Activated T-cell treated with anti-CD3 and anti-CD28 coated beads, Interleukin-2, amount 50 U/mL, for 4 hours (primary cell): ENCODE data around the gene GRID1. TPM values are rescaled to one million over a fixed set of nuclear protein-coding genes. Genes with fewer than 3 reads are reported as not detected.

ENCODE experiments used
- ATAC-seq, 2 donors: fragments of 200-7000 bp; cut with Tn5 transposase; one replicate each; pipeline ENCODE4 v1.10.0; 2021
- DNase-seq: peaks from one replicate; pipeline ENCODE4 v3.0.0-alpha.2; 2020
- H3K27me3 Mint-ChIP-seq: one replicate; pipeline ENCODE4 v1.8.0; 2021; ENCODE audit warnings: low read depth, mixed read lengths
- H3K36me3 Mint-ChIP-seq: one replicate; pipeline ENCODE4 v1.8.0; 2022; ENCODE audit warnings: mixed read lengths; ENCODE audit not compliant: insufficient read depth
- H3K4me1 Mint-ChIP-seq: one replicate; pipeline ENCODE4 v1.8.0; 2021; ENCODE audit warnings: low read depth, mixed read lengths
- H3K4me3 Mint-ChIP-seq: one replicate; pipeline ENCODE4 v1.8.0; 2021; ENCODE audit warnings: mild to moderate bottlenecking, moderate library complexity, mixed read lengths
- H3K9me3 Mint-ChIP-seq: one replicate; pipeline ENCODE4 v1.8.0; 2021; ENCODE audit warnings: mixed read lengths
- total RNA-seq, 3 donors: library from RNA; stranded (reverse); gene quantifications; one replicate each; pipeline ENCODE4 v1.2.1, GENCODE V29; 2021

The GRID1 gene
- total RNA-seq, 3 donors from 2014 or later: not detected

DNA sequence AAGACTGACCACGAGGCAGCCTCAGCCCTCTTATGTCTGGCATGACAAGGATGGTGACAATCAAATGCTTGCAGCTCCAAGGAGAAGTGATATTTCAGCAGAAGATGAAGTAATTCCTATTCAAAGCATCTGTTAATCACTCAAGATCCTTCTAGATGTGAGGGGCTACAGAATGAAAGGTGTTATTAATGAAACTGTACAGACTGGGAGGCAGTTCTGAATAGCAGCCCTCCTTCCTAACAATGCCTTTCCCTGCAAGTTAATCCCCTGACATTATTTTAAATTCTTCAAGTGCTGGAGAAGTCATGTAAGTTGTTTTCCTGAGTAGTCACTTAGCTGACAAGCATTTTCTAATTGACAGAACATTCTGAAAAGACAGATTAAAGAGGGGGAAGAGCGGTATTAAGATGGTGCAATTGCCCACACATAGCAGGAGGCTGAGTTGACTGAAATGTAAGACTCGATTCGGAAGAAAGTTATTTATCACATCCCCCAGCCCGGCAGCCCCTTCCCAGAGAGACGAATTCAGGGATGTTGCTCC lies 300.8 kb downstream of the GRID1 start:
- DNase-seq (no peak), ATAC-seq (no peak)
- no peaks in the 10 kb centered on the region for H3K36me3 Mint-ChIP-seq
- H3K4me3 Mint-ChIP-seq: no peak overlapping the region
- H3K27me3 Mint-ChIP-seq: peaks cover 8% of the 10 kb centered on the region
- H3K9me3 Mint-ChIP-seq: no peaks in the 10 kb centered on the region
- no peaks in the 10 kb centered on the region for H3K4me1 Mint-ChIP-seq

DNA sequence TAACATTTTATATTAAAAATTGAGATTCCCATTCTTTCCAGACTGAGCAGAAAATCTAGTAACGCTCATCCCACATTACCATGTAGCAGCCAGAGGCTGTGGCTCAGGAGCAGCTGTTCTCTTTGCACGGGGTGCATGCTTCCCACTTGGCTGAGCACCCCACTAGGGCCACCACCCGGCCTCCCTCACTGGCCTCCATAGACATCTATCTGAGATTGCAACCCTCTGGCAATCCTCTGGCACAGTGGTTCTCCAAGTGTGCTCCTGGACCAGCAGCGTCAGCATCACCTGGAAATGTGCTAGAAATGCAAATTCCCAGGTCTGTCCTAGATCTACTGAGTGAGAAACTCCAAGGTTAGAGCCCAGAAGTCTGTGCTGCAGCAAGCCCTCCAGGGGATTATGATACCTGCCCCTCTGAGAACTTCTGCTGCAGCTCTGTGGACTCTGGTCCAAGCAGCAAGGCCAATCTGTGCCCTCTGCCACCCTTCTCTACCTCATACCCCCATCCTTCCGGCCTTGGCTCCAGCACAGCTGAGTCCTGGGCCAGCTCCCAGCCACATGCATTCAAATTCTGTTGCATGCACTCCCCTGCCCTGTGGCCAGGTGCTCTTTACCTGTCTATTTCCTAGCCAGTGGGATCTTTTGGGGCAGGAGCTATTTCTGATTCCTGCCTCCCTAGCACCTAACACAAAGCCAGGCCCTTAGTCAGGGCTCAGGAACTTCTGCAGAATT lies 301.5 kb downstream of the GRID1 start:
- Mint-ChIP-seq H3K4me3 (no peak overlapping the region), H3K36me3 (no peaks in the 10 kb centered on the region), H3K4me1 (no peaks in the 10 kb centered on the region), H3K9me3 (no peaks in the 10 kb centered on the region), H3K27me3 (peaks cover 6% of the 10 kb centered on the region)
- no peak for DNase-seq
- no peak for ATAC-seq

DNA sequence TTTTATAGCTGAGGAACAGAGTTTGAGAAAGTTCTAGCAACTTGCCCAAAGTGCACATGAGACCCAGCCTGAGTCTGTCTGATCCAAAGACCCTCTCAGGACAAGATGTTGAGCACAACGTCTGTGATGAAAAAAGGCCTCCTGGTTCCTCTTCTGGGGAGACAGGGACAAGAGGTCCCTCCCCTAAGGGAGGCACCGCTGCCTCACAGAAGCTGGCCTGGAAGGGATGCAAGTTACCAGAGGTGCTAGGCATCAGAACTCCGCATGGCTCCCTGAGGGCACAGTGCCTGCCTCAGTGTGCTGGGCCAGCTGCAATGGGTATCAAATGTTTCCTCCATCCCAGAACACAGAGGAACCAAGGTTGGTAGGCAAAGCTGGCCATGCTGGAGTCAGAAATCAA lies 302.4 kb downstream of the GRID1 start:
- DNase-seq (no peak), ATAC-seq (no peak)
- no peaks in the 10 kb centered on the region for H3K36me3 Mint-ChIP-seq
- peaks cover 6% of the 10 kb centered on the region for H3K27me3 Mint-ChIP-seq
- H3K9me3 Mint-ChIP-seq: no peaks in the 10 kb centered on the region
- no peaks in the 10 kb centered on the region for H3K4me1 Mint-ChIP-seq
- H3K4me3 Mint-ChIP-seq: no peak overlapping the region

DNA sequence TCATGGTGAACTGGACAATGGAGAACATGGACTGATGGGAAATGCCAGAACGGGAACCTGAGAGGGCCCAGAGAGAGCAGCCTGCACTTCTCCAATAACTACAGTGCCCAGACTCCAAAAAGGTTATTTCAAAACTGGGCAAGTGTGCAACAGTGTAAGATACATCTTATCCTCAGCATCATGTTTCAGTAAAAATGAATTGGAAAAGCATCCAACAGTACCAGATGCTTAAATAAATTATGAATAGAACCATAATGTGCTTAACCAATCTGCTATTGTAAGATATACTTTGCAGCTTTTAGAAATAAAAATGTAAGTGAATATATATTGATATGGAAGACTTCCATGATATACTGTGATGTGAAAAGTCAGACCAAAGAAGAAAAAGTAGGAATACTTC lies 303.3 kb downstream of the GRID1 start:
- H3K27me3 Mint-ChIP-seq: peaks cover 4% of the 10 kb centered on the region
- ATAC-seq: no peak
- H3K4me3 Mint-ChIP-seq: no peak overlapping the region
- H3K4me1 Mint-ChIP-seq: no peaks in the 10 kb centered on the region
- no peak for DNase-seq
- no peaks in the 10 kb centered on the region for H3K9me3 Mint-ChIP-seq
- no peaks in the 10 kb centered on the region for H3K36me3 Mint-ChIP-seq

DNA sequence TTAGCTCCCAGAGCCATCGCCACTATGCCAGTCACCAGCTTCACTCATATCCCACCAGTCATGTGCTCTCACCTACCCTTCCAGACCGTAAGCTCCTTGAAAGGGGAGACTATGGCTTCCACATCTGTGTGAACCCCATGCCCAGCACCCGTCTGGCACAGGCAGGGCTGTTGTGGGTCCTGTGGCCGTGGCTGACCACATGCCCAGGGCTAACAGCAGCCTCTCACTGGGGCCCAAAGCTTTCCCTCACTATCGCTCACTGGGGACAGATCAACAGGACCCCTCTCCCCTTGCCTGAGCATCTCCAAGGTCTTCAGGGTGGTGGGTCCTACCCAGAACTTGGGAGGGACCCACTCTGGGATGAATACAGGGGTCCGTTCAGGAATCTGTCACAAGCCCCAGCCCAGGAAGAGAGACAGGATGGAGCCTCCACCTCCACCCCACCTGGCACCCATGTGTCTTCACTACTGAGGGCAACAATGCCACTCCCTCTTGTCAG lies 303.9 kb downstream of the GRID1 start:
- H3K36me3 Mint-ChIP-seq: no peaks in the 10 kb centered on the region
- ATAC-seq (no peak), DNase-seq (no peak)
- no peaks in the 10 kb centered on the region for H3K9me3 Mint-ChIP-seq
- peaks cover 6% of the 10 kb centered on the region for H3K27me3 Mint-ChIP-seq
- H3K4me3 Mint-ChIP-seq: no peak overlapping the region
- no peaks in the 10 kb centered on the region for H3K4me1 Mint-ChIP-seq

DNA sequence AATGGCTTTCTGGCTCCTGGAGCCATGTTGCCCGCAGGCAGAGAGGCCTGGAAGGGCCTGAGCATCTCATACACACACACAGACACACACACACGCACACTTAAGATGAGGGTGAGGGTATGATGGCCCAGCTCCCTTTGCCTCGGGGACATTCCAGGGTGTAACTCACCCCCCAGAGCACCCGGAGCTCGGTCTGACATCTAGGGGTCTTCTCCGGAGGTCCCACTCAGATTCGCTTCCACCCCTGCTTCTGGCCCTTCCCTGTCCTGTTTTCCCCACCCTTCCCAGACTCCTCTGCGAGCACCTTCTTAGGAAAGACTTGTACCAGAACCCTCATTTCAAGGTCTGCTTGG lies 304.4 kb downstream of the GRID1 start:
- H3K4me3 Mint-ChIP-seq: no peak overlapping the region
- no peaks in the 10 kb centered on the region for H3K36me3 Mint-ChIP-seq
- DNase-seq (no peak), ATAC-seq (no peak)
- no peaks in the 10 kb centered on the region for H3K9me3 Mint-ChIP-seq
- no peaks in the 10 kb centered on the region for H3K4me1 Mint-ChIP-seq
- peaks cover 9% of the 10 kb centered on the region for H3K27me3 Mint-ChIP-seq

DNA sequence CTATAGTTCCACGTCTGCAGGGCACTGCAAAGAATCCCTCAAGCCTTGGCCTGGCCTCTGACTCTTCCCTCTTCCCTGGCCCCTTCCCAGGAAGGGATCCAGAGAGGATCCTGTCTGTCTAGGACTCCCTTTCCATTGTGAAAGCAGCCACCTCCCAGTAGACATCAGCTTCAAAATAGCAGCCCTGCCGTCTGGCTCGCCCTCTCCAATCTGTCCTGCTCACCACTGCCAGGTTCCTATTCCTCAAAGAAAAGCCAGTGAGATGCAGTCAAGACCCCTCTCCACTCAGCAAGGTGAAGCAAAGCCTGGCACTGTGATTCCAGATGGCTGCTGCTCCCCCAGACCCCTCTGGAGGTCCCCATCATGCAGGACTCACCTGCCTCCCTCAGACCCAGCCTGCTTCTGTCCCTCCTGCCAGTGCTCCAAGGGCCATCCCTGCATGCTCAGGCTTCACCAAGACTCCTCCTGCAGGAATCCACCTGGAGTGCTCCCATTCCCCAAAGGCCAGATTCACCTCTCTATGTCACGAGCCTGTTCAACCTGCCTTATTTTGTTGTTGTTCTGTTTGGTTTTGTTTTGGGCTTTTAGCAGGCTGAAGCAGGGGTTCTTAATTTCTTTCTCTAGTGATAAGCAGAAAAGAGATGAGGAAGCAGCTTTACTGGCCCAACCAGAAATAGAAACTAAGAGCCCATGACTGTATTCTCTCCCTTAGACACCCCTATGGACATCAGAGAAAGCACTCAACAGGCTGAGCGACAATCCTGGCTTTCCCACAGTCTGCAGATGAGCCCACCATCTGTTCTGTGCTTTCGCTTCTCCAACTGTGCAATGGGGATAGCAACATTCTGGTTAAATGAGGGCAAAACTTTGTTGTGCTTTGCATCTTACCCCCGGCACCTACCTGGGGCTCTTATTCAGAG lies 305.1 kb downstream of the GRID1 start:
- DNase-seq (no peak), ATAC-seq (no peak)
- peaks cover 7% of the 10 kb centered on the region for H3K27me3 Mint-ChIP-seq
- no peak overlapping the region for H3K4me3 Mint-ChIP-seq
- no peaks in the 10 kb centered on the region for H3K9me3 Mint-ChIP-seq
- no peaks in the 10 kb centered on the region for H3K36me3 Mint-ChIP-seq
- no peaks in the 10 kb centered on the region for H3K4me1 Mint-ChIP-seq

DNA sequence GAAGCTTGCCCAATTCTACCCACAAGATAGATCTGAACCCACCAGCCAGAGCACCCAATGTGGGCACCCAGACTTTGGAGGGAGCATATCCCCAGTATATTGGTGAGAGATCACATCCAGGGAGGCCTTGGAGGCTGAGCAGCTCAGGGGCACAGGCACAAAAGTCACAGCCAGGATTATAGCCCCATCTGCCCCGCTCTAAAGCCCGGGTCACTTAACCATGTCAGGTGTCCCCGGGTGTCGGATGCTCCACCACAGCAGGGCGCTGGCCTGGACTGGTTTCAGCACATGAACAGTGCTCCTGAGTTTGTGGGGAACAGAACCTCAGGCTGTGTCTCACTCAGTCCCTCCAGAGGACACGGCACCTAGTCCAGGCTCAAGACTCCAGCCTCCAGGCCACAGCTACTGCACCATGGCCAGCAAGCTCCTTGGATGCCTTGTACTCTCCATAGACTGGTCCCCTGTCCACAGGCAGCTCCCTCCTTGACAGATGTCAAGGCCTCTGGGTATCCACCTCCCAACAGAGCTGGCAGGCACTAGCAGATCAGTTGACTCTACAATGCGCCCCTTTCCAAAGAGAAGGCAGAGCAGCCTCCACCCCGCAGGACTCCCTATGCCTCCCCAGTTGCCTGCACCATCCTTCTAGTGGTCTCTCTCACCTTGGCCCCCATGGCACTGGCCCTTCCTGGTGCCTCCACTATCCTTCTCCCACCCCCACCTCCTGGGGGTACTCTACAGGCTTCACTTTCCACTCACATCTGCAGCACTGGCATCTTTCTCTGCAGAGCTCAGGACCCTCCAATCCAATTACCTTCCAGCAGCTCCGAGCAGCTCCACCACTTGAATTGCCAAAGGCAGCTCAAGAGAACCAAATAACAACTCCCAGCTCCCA lies 306.0 kb downstream of the GRID1 start:
- no peak for DNase-seq
- H3K9me3 Mint-ChIP-seq: no peaks in the 10 kb centered on the region
- no peaks in the 10 kb centered on the region for H3K4me1 Mint-ChIP-seq
- no peaks in the 10 kb centered on the region for H3K36me3 Mint-ChIP-seq
- H3K27me3 Mint-ChIP-seq: peaks cover 5% of the 10 kb centered on the region
- no peak for ATAC-seq
- H3K4me3 Mint-ChIP-seq: no peak overlapping the region

DNA sequence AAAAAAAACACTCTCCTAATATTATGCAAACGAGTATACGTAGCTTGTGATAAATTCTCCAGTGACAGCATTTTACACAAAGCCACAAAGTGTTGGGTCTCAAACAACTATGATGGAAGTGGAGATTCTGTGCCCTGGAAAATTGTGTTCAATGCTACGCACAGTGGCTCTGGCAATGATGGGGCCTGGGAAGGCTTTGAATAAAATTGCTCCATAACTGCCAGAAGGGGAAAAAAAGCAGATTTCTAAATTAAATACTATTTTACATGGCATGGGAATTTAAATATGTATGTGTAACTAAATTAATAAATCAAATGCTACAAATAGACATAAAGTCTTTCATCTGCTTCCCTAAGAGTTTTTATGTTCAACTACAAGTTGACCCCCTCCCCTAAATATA lies 306.7 kb downstream of the GRID1 start:
- H3K4me1 Mint-ChIP-seq: no peaks in the 10 kb centered on the region
- no peaks in the 10 kb centered on the region for H3K9me3 Mint-ChIP-seq
- H3K4me3 Mint-ChIP-seq: no peak overlapping the region
- DNase-seq (no peak), ATAC-seq (no peak)
- no peaks in the 10 kb centered on the region for H3K36me3 Mint-ChIP-seq
- H3K27me3 Mint-ChIP-seq: peaks cover 10% of the 10 kb centered on the region

DNA sequence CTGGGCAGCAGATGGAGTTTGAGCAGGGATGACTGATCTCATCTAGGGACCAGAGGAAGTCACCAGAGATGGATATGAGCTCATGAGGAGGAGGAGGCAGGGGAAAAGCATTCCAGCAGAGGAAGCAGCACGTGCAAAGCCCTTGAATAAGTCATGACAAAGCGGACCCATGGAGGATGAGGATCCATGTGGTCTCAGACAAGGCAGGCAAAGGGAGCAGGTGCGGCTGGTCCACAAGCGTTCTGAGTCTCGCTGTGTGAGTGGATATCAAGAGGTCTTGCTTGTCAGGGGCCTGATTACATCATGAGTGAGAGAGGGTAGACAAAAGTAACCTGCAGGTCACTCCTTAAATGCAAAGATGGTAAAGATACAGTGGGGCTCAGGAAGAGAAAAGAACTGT lies 307.6 kb downstream of the GRID1 start:
- Mint-ChIP-seq H3K4me1 (no peaks in the 10 kb centered on the region), H3K4me3 (no peak overlapping the region), H3K9me3 (no peaks in the 10 kb centered on the region), H3K27me3 (peaks cover 10% of the 10 kb centered on the region), H3K36me3 (no peaks in the 10 kb centered on the region)
- ATAC-seq: no peak
- DNase-seq: no peak

DNA sequence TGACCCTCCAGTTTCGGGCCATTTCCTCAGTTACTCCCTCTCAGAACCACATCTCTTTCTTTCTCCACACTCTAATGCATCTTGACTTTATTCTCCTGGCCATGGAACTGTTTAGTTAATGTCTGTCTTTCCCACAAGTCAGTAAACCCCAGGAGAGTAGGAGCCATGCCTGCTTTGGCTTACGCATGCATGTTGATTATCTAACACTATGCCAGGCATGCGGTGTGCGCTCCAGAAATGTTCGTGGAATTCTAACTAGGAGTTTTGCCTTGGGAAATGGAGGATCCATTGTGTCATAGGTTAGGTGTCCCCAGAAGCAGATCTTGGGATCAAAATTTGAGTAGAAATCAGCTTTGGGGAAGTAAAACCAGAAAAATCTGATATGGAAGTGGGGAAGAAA lies 308.9 kb downstream of the GRID1 start:
- no peaks in the 10 kb centered on the region for H3K9me3 Mint-ChIP-seq
- ATAC-seq: no peak
- DNase-seq: no peak
- no peaks in the 10 kb centered on the region for H3K36me3 Mint-ChIP-seq
- H3K4me3 Mint-ChIP-seq: no peak overlapping the region
- H3K27me3 Mint-ChIP-seq: peaks cover 10% of the 10 kb centered on the region
- no peaks in the 10 kb centered on the region for H3K4me1 Mint-ChIP-seq

DNA sequence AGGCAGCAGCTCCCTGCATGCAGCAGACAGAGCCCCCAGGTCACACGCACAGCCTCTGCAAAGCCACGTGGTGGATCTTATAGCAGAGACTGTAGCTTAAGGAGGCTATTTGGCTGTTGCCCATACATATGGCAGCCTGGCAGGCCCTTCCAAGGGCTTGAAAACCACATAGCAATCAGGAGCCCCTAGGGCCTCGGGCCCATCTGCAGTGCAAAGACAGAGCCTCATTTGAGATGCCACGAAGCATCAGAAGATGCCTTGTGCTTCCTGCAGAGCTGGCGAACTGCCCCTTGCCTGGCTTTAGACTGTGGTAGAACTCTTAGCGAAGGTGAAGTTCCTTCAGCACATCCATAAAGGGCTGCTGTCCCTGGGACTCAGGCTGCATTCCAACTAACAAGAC lies 309.9 kb downstream of the GRID1 start:
- Mint-ChIP-seq H3K4me1 (no peaks in the 10 kb centered on the region), H3K9me3 (no peaks in the 10 kb centered on the region), H3K27me3 (peaks cover 10% of the 10 kb centered on the region), H3K4me3 (no peak overlapping the region), H3K36me3 (no peaks in the 10 kb centered on the region)
- no peak for DNase-seq
- ATAC-seq: no peak

DNA sequence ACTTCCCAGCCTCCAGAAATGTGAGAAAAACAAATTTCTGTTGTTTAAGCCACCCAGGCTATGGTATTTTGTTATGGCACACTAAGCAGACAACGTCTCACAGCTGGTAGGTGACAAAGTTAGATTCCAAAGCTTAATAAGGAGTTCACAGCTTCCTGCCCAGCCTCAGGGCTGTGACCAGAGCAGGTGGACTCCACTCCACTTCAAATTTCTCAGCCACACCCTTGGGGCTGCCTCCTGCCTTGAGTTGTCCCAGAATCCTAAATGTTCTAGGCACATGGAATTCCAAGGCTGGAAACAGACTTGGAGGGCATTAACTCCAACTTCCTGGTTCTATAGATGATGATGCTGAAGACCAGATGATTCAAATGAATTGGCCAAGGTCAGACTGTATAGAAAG lies 310.7 kb downstream of the GRID1 start:
- Mint-ChIP-seq H3K27me3 (peaks cover 10% of the 10 kb centered on the region), H3K9me3 (no peaks in the 10 kb centered on the region), H3K4me1 (no peaks in the 10 kb centered on the region), H3K36me3 (no peaks in the 10 kb centered on the region), H3K4me3 (no peak overlapping the region)
- DNase-seq (no peak), ATAC-seq (no peak)

DNA sequence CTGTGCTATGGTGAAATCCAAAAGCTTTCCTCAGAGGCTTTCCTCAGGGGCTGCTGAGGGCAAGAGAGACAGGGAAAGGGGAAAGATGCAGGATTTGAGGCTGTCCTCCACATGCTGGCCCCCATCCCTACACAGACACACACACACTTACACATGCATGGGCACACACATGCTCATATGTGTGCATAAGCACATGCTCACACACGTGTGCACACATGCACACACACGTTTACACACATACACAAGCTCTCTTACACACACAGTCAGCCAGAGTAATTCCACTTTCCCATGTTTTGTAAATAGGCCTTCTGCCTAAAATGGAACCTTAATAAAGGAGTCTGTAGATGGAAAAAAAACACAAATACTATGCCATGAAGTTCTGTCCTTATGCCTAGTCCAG lies 312.9 kb downstream of the GRID1 start:
- Mint-ChIP-seq H3K9me3 (no peaks in the 10 kb centered on the region), H3K4me1 (no peaks in the 10 kb centered on the region), H3K36me3 (no peaks in the 10 kb centered on the region), H3K4me3 (no peak overlapping the region), H3K27me3 (peaks cover 16% of the 10 kb centered on the region)
- no peak for DNase-seq
- no peak for ATAC-seq
